Astrocyte (in vitro differentiated cells and primary cell): ENCODE data around the gene DNAL1. TPM values are rescaled to one million over a fixed set of nuclear protein-coding genes. Genes with fewer than 3 reads are reported as not detected.

Experiments used
- DNase-seq: peaks from one replicate; pipeline ENCODE4 v3.0.0-alpha.2; 2010; ENCODE audit warnings: low read depth
- FAIRE-seq: peaks from 2 replicates; lab custom pipeline; 2011; peaks lifted over from hg19 to GRCh38; lab: Jason Lieb, UNC
- H2AFZ ChIP-seq: 2 replicates; pipeline ENCODE4 v1.6.0; 2012; ENCODE audit warnings: low read depth, low read length, inconsistent platforms
- H3K27ac ChIP-seq: 2 replicates; pipeline ENCODE4 v1.5.1; 2011; ENCODE audit warnings: low read depth, low read length, inconsistent platforms
- H3K27me3 ChIP-seq: 2 replicates; pipeline ENCODE4 v1.6.0; 2011; ENCODE audit warnings: low read length, inconsistent platforms; ENCODE audit not compliant: insufficient read depth
- H3K36me3 ChIP-seq: 2 replicates; pipeline ENCODE4 v1.5.1; 2011; ENCODE audit warnings: low read length, inconsistent platforms; ENCODE audit not compliant: insufficient read depth
- H3K4me1 ChIP-seq: 2 replicates; pipeline ENCODE4 v1.5.1; 2011; ENCODE audit warnings: low read length, inconsistent platforms; ENCODE audit not compliant: insufficient read depth
- H3K4me2 ChIP-seq: 2 replicates; pipeline ENCODE4 v1.6.0; 2012; ENCODE audit warnings: low read length, inconsistent platforms
- H3K4me3 ChIP-seq: 2 replicates; pipeline ENCODE4 v1.5.1; 2011; ENCODE audit warnings: low read depth, mild to moderate bottlenecking, low read length, inconsistent platforms; ENCODE audit not compliant: insufficient read depth
- H3K79me2 ChIP-seq: 2 replicates; pipeline ENCODE4 v1.6.0; 2012; ENCODE audit warnings: mild to moderate bottlenecking, low read length, inconsistent platforms; ENCODE audit not compliant: insufficient read depth
- H3K9ac ChIP-seq: 2 replicates; pipeline ENCODE4 v1.6.0; 2012; ENCODE audit warnings: mild to moderate bottlenecking, low read length, inconsistent platforms
- H3K9me3 ChIP-seq: 2 replicates; pipeline ENCODE4 v1.5.1; 2012; ENCODE audit warnings: low read depth, mild to moderate bottlenecking, low read length, inconsistent platforms; ENCODE audit not compliant: insufficient read depth
- H4K20me1 ChIP-seq: 2 replicates; pipeline ENCODE4 v1.6.0; 2012; ENCODE audit warnings: low read length, inconsistent platforms; ENCODE audit not compliant: insufficient read depth
- H3K27ac Mint-ChIP-seq: one replicate; pipeline ENCODE4 v1.8.0; 2021; ENCODE audit warnings: mild to moderate bottlenecking, mixed read lengths; ENCODE audit not compliant: unreplicated experiment
- H3K27me3 Mint-ChIP-seq: one replicate; pipeline ENCODE4 v1.8.0; 2021; ENCODE audit warnings: low read depth, mixed read lengths; ENCODE audit not compliant: unreplicated experiment
- H3K36me3 Mint-ChIP-seq: one replicate; pipeline ENCODE4 v1.8.0; 2021; ENCODE audit warnings: low read depth, mixed read lengths; ENCODE audit not compliant: unreplicated experiment
- H3K4me1 Mint-ChIP-seq: one replicate; pipeline ENCODE4 v1.8.0; 2021; ENCODE audit warnings: low read depth, mixed read lengths; ENCODE audit not compliant: unreplicated experiment
- H3K4me3 Mint-ChIP-seq: one replicate; pipeline ENCODE4 v1.8.0; 2021; ENCODE audit warnings: mild to moderate bottlenecking, moderate library complexity, mixed read lengths; ENCODE audit not compliant: unreplicated experiment
- H3K9me3 Mint-ChIP-seq: one replicate; pipeline ENCODE4 v1.8.0; 2021; ENCODE audit warnings: mild to moderate bottlenecking, mixed read lengths; ENCODE audit not compliant: unreplicated experiment
- CTCF ChIP-seq: IDR thresholded peaks from 2 replicates; pipeline ENCODE4 v1.5.1; 2011; ENCODE audit warnings: low read depth, mild to moderate bottlenecking, inconsistent platforms, low read length, moderate library complexity; ENCODE audit not compliant: insufficient read depth
- EZH2 ChIP-seq: IDR thresholded peaks from 2 replicates; pipeline ENCODE4 v1.6.1; 2012; ENCODE audit warnings: mild to moderate bottlenecking, low read length, inconsistent platforms; ENCODE audit not compliant: insufficient read depth
- total RNA-seq: library from RNA; stranded (reverse); gene quantifications from 2 replicates; pipeline ENCODE4 v1.2.1, GENCODE V29; 2021

DNAL1 gene
- total RNA-seq, 1 donor from 2014 or later, result 24.9 TPM

- no peak overlapping the region for H3K4me3 ChIP-seq
- H3K4me1 ChIP-seq, result peaks cover 11% of the 10 kb centered on the region
- peaks cover 2% of the 10 kb centered on the region for H3K36me3 Mint-ChIP-seq
- peaks cover 7% of the 10 kb centered on the region for H3K36me3 ChIP-seq
- no peak for DNase-seq
- H3K4me3 Mint-ChIP-seq, result no peak overlapping the region
- TF ChIP-seq EZH2 (no peak), CTCF (no peak)
- no peak overlapping the region for H3K27ac ChIP-seq
- H3K27ac Mint-ChIP-seq, result peak overlapping the region; percentile 21
- H2AFZ ChIP-seq, result no peak overlapping the region
- H3K4me2 ChIP-seq, result no peak overlapping the region
- H3K79me2 ChIP-seq, result no peaks in the 10 kb centered on the region
- FAIRE-seq, result no peak
- peaks cover 21% of the 10 kb centered on the region for H3K4me1 Mint-ChIP-seq
- H3K9me3 ChIP-seq, result no peaks in the 10 kb centered on the region
- no peaks in the 10 kb centered on the region for H3K27me3 ChIP-seq
- H3K9ac ChIP-seq, result no peak overlapping the region
- H3K27me3 Mint-ChIP-seq, result no peaks in the 10 kb centered on the region
- H4K20me1 ChIP-seq, result no peaks in the 10 kb centered on the region
- H3K9me3 Mint-ChIP-seq, result no peaks in the 10 kb centered on the region
These were observed 18.9 kb downstream of the DNAL1 start for GRCh38 chr14:73663548-73664212.

- no peaks in the 10 kb centered on the region for H3K27me3 ChIP-seq
- no peak overlapping the region for H3K27ac Mint-ChIP-seq
- H3K27me3 Mint-ChIP-seq, result no peaks in the 10 kb centered on the region
These were observed 20.3 kb downstream of the DNAL1 start for GRCh38 chr14:73665130-73665529.

More at GRCh38 chr14:73665130-73665529, 20.3 kb downstream of the DNAL1 start:
- Mint-ChIP-seq H3K36me3 (peaks cover 2% of the 10 kb centered on the region), H3K4me1 (peaks cover 21% of the 10 kb centered on the region), H3K9me3 (no peaks in the 10 kb centered on the region), H3K4me3 (no peak overlapping the region)
- no peak overlapping the region for H3K4me2 ChIP-seq
- H3K79me2 ChIP-seq, result no peaks in the 10 kb centered on the region
- H4K20me1 ChIP-seq, result no peaks in the 10 kb centered on the region
- TF ChIP-seq CTCF (no peak), EZH2 (no peak)
- peaks cover 11% of the 10 kb centered on the region for H3K4me1 ChIP-seq
- H3K9ac ChIP-seq, result no peak overlapping the region
- FAIRE-seq (no peak), DNase-seq (no peak)
- no peak overlapping the region for H3K4me3 ChIP-seq
- H3K36me3 ChIP-seq, result peaks cover 1% of the 10 kb centered on the region
- peak overlapping the region; percentile 3 for H3K27ac ChIP-seq
- H2AFZ ChIP-seq, result no peak overlapping the region
- H3K9me3 ChIP-seq, result no peaks in the 10 kb centered on the region
